Bone marrow (tissue), 2 donors: ENCODE results near the gene CSE1L.
"Not testable (repeated sequence)": the region's sequence is repeated elsewhere in the genome, so short reads cannot be mapped to it uniquely, and the experiment has no call there.

Experiments
- DNase-seq, 2 donors: peaks; one replicate each; lab custom pipeline; 2025; lab: John Stamatoyannopoulos, UW

Gene CSE1L, protein sequence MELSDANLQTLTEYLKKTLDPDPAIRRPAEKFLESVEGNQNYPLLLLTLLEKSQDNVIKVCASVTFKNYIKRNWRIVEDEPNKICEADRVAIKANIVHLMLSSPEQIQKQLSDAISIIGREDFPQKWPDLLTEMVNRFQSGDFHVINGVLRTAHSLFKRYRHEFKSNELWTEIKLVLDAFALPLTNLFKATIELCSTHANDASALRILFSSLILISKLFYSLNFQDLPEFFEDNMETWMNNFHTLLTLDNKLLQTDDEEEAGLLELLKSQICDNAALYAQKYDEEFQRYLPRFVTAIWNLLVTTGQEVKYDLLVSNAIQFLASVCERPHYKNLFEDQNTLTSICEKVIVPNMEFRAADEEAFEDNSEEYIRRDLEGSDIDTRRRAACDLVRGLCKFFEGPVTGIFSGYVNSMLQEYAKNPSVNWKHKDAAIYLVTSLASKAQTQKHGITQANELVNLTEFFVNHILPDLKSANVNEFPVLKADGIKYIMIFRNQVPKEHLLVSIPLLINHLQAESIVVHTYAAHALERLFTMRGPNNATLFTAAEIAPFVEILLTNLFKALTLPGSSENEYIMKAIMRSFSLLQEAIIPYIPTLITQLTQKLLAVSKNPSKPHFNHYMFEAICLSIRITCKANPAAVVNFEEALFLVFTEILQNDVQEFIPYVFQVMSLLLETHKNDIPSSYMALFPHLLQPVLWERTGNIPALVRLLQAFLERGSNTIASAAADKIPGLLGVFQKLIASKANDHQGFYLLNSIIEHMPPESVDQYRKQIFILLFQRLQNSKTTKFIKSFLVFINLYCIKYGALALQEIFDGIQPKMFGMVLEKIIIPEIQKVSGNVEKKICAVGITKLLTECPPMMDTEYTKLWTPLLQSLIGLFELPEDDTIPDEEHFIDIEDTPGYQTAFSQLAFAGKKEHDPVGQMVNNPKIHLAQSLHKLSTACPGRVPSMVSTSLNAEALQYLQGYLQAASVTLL

DNA sequence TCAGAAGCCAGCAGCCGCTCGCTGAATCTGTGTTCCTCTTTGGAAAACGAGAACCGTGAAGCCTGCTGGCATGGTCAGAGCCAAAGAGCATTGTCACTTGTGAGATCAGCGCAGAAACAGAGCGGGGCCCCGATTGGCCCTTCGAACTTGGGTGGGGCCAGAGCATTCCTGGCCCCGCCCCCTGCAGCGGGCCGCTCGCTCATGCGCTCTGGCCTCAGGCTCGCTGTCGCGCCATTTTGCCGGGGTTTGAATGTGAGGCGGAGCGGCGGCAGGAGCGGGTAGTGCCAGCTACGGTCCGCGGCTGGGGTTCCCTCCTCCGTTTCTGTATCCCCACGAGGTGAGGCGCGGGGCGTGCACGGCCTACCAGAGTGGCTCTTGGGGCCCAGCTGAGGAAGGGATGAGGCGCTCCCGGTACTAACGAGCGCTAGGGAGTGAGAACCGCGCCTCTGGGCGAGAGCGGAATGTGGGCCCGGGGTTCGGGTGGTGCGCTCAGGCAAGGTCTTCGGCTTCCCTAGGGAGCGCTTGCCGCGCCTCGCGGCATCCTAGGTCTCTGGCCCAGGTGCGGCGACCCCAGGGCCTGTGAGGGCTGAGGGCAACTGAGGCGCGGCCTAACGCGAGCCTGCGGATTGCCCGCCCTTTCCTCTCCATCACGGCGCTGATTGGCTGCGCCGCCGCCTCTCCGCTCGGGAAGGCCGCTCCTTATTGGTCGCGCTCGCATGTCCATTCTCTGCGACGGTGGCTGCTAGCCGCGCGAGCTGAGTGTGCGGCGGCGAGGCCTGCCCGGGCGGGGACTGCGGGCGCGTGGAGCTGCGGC is at the start of gene CSE1L:
Gene CSE1L, plus strand, starts transcription at position 226 of the 814 bp plus-strand sequence. CDS start 12,152 bp downstream, outside the sequence.
- peak; percentile 94 to 97 for DNase-seq

DNA sequence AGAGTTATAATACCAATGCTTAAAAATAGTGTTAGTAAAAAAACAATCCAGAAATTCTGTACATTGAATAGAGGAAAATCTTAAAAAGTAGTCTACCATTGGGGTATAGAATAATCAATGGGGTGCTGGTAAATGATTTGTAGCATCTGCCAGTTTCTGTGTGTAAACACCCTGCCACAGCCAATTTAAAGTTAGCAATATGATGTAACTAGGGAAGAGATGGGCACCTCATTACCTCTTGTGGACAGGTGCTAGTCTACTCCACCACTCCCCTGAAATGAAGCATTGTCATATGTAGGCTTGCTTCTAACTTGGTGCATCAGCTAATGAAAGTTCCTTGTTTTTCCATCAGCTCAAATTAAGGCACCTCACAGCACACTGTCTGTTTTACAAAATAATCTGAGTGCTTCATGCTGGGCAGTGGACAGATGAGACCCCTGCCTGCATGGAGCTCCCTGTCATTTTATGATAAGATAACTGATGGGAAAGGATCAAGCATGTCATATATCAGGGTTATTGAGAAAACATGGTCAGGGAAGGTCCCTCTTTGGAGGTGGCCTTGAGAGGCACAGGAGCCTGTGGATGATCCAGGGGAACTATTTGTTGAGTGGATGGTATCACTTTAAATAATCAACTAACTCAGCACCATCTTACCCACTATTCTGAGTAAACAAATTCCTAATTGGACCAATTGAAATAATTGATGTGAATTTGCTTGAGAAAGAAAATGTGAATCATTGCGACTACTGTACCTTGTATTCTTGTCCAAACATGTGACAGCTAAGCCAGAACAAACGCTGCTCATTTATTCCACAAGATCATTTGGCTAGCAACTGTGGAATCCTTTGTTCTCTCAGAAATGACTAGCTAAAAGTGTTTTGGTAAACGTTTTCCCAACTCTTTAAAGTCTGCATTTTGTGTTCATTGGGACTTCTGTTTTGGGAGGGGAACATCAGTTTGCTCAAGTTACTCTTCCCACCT is 45.9 kb upstream of the CSE1L start:
- DNase-seq, result no peak

DNA sequence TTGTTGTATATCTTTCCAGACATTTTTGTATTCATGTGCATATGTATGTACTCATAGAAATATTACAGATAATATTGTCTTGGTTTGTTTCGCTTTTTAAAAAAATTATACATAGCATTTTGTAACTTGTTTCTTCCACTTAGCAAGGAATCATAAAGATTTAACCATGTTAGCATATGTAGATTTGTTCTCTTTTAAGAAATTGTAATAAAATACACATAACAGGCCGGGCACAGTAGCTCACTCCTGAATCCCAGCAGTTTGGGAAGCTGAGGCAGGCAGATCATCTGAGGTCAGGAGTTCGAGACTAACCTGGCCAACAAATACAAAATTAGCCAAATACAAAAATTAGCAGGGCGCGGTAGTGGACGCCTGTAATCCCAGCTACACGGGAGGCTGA is 44.4 kb upstream of the CSE1L start:
- DNase-seq, result no peak

DNA sequence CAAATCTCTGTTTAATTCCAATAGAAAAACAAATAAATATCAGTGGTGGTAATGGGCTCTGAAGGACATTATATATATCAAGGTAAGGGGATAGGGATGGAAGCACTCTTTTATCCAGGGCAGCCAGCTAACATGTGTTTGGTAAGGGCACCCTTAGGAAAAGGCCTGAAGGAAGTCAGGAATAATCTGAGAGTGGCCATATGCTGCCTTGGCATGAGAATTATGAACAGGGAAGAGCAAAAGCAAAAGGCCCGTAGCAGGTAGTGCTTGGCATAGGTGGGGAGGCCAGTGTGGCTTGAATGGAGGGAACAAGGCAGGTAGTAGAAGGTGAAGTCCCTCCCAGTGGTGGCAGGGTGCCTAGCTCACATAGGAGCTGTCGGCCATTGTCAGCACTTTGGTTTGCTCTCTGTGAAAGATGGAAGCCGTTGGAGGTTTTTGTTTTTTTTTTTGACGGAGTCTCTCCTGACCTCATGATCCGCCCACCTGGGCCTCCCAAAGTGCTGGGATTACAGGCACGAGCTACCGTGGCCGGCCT is 39.6 kb upstream of the CSE1L start:
- DNase-seq, result no peak

DNA sequence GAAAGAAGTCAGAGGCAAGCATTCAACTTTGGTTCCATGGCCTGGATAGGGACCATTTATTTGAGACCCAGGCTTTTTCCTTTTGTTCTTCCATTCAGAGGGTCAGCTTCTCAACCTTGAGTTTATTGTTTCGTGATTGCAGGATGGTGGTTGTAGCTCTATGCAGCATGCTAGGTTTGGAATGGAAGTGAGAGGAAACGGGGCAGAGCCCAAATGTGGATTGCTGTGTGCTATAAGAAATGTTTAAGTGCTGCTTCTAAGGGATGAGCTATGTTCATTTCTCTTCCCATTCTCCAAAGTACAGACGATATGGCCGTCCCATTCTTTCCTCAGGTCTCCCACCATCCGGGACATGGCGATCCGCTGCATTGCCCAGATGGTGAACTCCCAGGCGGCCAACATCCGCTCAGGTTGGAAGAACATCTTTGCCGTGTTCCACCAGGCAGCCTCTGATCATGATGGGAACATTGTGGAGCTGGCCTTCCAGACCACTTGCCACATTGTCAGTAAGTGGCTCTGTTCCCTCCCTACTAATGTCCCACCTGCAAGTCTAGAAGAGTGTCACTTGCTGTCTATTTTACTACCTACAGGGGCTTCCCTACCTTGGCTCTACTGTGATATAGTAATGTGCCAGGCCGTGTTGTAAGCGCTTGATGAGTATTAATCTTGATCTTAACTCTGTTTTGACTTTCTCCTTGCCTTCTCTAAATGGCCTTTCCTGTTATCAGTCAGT is 36.0 kb upstream of the CSE1L start:
- DNase-seq, result no peak

DNA sequence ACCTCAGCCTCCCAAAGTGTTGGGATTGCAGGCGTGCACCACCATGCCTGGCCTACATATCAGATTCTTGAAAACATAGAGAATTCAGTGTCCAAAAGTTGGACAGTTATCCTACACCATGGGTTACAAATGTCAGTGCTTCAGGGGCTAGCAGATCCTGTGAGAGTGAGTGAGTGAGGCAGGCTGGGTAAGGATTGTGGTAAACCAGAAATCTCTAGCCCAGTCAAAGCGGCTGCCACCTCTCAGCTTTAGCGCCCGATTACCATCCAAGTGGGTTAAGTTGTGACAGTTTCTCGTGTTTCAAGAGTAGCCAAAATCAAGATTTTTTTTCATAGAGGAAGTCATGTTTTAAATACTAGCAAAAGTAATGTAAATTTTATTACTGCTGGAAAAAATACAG is 21.9 kb upstream of the CSE1L start:
- no peak for DNase-seq

DNA sequence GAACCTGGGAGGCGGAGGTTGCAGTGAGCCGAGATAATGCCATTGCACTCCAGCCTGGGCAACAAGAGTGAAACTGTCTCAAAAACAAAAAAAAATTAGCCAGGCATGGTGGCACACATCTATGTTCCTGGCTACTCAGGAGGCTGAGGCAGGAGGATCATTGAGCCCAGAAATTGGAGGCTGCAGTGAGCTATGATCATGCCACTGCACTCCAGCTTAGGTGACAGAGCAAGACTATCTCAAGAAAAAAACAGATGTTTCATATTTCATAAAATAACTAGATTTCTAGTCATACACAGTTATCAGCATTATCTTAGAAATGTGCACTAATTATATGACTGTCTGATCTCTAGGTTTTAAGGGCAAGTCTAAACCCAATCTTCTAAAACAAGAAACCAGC is 17.9 kb upstream of the CSE1L start:
- DNase-seq, result not testable (repeated sequence)

DNA sequence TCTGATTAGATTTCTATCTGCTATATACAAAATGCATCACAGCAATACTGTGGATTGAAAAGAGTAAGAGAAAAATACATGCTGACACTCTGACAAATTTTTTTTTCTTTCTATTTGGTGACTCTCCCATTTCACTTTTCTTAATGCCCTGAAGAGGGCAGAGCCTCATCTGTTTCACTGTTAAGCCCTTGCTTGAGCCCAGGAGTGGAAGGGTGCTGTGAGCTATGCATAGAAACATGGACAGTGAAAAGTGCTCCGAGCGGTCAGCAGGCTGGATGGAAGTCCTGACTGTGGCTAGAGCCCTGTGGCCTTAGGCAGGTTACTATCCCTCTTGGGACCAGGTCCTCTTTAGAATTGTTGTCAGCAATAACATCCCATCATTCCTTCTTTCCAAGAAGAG is 17.4 kb upstream of the CSE1L start:
- no peak for DNase-seq

DNA sequence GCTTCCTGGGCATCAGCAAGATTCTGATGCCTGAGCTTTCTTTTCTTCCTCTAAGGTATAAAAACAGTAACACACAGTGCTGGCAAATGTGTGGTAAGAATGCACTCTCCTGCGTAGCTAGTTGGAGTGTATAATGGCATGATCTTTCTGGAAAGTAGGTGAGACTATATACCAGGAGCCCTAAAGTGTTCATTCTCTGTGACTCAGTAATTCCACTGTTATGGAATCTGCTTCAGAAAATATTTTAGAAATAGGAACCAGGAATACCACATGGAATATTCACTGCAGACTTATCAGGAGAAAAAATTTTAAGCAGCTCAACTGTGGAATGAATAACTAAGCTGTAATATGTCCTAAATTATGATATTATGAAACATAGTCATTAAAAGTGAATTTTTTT is 16.9 kb upstream of the CSE1L start:
- DNase-seq, result no peak

DNA sequence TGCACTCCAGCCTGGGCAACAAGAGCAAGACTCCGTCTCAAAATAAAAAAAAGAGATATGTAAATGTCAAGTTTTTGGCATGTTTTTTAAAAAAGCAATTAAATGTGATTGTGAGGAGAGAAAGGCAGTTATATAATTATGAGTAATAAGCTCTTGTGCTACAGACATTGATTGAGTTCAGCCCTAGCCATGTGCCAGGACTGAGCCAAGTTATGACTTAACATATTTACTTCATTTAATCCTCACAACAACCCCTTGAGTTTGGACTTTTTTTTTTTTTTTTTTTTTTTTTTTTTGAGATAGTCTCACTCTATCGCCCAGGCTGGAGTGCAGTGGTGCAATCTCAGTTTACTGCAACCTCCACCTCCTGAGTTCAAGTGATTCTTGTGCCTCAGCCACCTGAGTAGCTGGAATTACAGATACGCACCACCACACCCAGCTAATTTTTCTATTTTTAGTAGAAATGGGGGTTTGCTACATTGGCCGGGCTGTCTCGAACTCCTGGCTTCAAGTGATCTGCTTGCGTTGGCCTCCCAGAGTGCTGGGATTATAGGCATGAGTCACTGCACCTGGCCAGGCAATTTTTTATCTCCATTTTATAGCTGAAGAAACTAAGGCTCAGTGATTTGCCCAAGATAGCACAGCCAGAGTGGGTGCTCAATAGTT is 15.0 kb upstream of the CSE1L start:
- no peak for DNase-seq

DNA sequence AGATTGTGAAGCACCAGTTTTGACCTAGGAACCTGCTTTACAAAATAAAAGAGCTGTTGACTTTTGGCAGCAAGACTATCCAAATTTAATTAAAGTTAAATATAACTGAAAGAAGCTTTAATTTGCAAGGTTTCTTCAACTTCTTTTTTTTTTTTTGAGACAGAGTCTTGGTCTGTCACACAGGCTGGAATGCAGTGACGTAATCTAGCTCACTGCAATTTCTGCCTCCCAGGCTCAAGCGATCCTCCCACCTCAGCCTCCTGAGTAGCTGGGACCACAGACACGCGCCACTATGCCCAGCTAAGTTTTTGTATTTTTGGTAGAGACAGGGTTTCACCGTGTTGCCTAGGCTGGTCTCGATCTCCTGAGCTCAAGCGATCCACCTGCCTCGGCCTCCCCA is 13.7 kb upstream of the CSE1L start:
- no peak for DNase-seq

DNA sequence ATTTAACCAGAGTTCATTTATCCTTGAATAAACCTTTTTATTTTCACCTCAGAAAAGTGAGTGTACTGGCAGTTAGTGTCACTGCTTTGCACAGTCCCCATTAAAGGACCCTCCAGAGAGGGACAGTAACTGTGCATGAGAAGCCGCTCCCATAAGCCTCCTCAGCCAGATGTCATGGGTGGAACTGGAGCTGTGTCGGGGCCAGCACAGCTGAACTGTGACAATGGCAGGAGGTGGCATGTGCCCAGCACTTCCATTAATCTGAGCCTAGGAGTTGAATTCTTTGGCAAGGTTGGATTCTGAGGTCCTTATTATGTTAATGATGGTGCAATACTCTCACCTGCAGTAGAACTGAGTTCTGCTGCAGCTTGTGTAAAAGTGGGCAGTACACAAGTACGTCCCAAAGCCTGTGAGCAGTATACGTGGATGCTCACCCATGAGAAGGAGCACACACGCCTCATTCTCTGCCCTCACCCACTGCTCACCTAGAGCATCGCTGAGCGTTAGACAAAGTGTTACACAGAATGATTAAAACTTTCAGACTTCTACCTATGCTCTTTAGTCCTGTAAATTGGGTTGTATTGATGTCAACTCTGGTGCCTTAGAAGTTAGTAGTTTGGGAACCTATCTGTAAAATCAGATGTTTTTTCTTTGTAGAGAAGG is 11.9 kb upstream of the CSE1L start:
- DNase-seq, result no peak

DNA sequence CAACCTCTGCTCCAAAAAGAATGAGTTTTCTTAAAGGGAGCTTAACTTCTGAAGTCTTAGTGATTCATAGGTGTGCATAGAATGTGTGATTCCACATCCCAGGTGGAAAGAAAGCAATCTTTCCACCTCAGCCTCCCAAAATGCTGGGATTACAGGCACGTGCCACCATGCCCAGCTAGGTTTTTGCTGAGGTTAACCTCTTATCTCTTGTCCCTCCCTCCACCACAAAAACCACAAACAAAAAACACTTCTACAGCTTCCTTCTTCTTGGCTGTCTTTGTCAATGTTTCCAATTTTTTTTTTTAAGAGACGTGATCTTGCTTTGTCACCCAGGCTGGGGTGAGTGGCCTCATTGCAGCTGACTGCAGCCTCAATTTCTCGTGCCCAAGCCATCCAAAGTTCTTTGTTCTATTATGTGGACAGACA is 8.1 kb upstream of the CSE1L start:
- peak; percentile 7 to 74 for DNase-seq

DNA sequence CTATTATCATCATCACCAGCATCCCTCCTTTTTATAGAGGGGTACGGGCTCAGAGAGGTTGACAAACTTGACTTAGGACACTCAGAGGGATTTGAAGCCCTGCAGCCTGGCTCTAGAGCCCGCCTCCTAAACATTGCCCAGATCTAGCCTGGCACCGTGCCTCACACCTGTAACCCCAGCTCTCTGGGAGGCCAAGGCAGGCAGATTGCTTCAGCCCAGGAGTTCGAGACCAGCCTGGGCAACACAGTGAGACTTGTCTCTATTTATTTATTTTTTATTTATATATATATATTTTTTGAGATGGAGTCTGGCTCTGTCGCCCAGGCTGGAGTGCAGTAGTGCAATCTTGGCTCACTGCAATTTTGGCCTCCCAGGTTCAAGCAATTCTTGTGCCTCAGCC is 6.3 kb upstream of the CSE1L start:
- no peak for DNase-seq

DNA sequence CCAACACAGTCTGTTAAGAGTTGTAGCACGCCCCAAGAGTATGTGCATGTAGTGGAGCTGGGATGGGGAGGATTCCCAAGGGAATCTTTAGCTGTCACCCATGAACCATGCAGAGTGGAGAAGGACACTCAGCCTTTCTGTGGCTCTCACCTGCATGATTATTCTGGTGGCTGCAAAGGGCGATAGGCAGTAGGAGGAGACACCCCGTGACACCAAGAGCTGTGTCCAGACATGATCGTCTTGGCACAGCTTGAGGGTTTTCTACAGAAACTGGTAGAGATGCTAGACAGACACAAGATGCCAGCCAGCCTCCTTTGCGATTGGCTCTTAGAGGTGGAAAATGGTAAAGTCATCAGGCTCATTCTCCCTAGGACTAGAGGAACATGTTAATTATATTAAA is 3.1 kb upstream of the CSE1L start:
- DNase-seq, result no peak

DNA sequence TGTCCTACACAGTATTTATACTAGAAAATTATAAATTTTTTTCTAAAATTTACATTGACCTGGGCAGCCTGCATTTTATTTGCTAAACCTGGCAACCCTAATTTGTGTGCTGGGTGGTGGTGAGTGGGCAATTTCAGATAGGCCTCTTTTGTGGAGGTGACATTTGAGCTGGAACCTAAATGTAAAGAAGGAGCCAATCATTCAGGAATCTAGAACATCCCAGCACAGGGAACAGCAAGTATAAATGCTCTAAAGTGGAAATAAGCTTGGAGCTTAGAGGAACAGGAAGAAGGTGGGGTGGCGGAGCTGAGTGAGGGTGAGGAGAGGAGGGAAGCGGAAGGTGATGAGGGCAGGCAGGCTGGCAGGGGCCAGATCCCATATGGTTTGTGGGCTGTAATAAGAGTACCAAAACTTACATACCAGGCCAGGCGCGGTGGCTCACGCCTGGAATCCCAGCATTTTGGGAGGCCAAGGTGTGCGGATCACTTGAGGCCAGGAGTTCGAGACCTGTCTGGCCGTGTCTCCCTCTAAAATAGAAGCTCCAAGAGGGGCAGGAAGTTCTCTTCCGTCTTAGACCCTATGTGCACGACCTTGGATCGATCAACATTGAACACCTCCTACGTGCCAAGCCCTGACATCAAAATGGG is 549 bp upstream of the CSE1L start:
- DNase-seq, result no peak

DNA sequence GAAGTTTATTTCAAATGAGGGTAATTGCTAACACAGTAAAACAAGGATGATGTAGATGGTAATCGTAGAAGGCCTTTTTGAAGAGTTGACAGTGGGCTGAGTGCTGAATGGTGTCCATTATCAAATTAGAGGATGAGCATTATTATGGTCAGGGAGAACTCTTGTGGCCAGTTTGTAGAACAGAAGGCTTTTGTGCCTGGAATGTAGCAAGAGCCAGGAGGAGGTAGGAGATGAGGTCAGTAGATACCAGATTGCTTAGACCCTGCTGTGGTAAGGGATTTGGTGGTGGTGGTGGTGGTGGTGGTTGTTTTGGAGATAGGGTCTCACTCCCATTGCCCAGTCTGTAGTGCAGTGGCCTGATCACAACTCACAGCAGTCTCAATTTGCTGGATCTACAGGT is 6.2 kb downstream of the CSE1L start:
- DNase-seq, result no peak

DNA sequence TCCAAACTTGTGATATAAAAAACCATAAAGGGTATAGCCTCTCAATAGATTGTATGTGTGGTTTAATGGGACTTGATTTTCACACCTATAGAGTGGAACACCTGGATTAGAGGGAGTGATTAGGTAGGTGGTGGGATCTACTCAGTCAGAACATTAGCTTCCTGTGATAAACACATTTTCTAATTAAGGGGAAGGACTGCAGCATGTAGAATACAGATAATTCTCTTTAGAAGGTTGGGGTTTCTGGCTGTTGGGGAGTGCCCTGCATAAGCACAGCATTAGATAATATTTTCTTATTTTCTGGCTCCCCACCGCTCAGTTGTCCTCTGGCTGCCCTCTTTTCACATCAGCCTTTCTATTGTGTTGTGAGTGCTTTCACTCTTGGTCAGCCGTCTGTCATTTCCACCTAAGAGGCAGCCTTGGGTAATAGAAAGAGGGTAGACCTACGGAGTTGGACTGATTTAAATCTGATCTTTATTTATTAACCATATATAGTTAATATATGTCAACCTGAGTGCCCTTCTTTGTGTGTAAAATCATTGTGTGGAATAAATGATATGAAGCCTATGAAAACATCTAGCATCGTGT is 8.0 kb downstream of the CSE1L start:
- DNase-seq, result no peak
